Measurements from ENCODE around the gene IGF1R.
A peak's percentile ranks its signal among the peaks of the same experiment; 100 is the strongest.

Gene IGF1R

GRCh38 chr15:98853617-98854420 is 205.5 kb downstream of the IGF1R start:
- Histone ChIP-seq H3K27me3 (no peaks in the 10 kb centered on the region), H3K4me3 (ENCODE audit: low read depth, low read length) (peak overlapping the region; percentile 72), H3K4me1 (peaks cover 48% of the 10 kb centered on the region), H3K9me3 (no peaks in the 10 kb centered on the region), H3K36me3 (no peaks in the 10 kb centered on the region)
- peak; percentile 53 for DNase-seq
- TF ChIP-seq CTCF (IDR thresholded peaks at IDR 0.05; ENCODE audit: low read depth, low read length), result no peak

- Histone ChIP-seq H3K36me3 (no peaks in the 10 kb centered on the region), H3K9me3 (no peaks in the 10 kb centered on the region), H3K27me3 (no peaks in the 10 kb centered on the region), H3K4me1 (peaks cover 48% of the 10 kb centered on the region), H3K4me3 (ENCODE audit: low read depth, low read length) (no peak overlapping the region)
- no peak for TF ChIP-seq CTCF (IDR thresholded peaks at IDR 0.05; ENCODE audit: low read depth, low read length)
- no peak for DNase-seq
Observed at GRCh38 chr15:98854496-98854895, 206.2 kb downstream of the IGF1R start.

GRCh38 chr15:98855067-98855814 is 206.9 kb downstream of the IGF1R start:
- no peak for TF ChIP-seq CTCF (IDR thresholded peaks at IDR 0.05; ENCODE audit: low read depth, low read length)
- DNase-seq, result no peak
- Histone ChIP-seq H3K4me3 (ENCODE audit: low read depth, low read length) (no peak overlapping the region), H3K4me1 (peaks cover 53% of the 10 kb centered on the region), H3K36me3 (no peaks in the 10 kb centered on the region), H3K27me3 (no peaks in the 10 kb centered on the region), H3K9me3 (no peaks in the 10 kb centered on the region)

GRCh38 chr15:98855815-98856531 is 207.6 kb downstream of the IGF1R start:
- Histone ChIP-seq H3K9me3 (no peaks in the 10 kb centered on the region), H3K36me3 (no peaks in the 10 kb centered on the region), H3K4me1 (peaks cover 50% of the 10 kb centered on the region), H3K27me3 (no peaks in the 10 kb centered on the region), H3K4me3 (ENCODE audit: low read depth, low read length) (no peak overlapping the region)
- no peak for DNase-seq
- TF ChIP-seq CTCF (IDR thresholded peaks at IDR 0.05; ENCODE audit: low read depth, low read length), result 0 out of 2 replicates have a peak, but pooled peaks have one; percentile 11

GRCh38 chr15:98856532-98856907 is 208.2 kb downstream of the IGF1R start:
- Histone ChIP-seq H3K4me3 (ENCODE audit: low read depth, low read length) (no peak overlapping the region), H3K36me3 (no peaks in the 10 kb centered on the region), H3K27me3 (no peaks in the 10 kb centered on the region), H3K9me3 (no peaks in the 10 kb centered on the region), H3K4me1 (peaks cover 50% of the 10 kb centered on the region)
- DNase-seq, result no peak
- no peak for TF ChIP-seq CTCF (IDR thresholded peaks at IDR 0.05; ENCODE audit: low read depth, low read length)

Data from BE2C (cell line).